ENCODE measurements around the gene C5orf46.

Gene C5orf46

DNA sequence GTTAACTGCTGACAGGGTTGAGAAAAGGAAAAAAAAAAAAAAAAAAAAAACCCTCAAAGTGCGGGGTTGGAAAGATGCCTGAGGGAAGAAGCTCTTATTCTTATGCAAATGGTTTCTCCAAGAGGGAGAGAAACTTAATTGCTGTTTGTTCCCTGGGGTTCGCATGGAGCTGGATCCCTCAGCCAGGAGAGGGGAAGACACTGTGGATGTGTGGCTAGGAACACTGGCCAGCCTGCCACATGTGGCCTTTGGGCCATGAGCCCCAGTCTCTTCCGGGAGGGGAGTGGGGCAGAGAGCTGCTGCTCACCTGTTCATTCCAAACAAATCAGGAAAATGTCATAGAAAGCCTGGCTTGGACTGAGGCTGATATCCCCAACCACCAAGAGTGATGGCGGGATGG lies 37.2 kb downstream of the C5orf46 start:
- TF ChIP-seq TAF1 (IDR thresholded peaks at IDR 0.05; ENCODE audit: low read depth) (no peak), ZBTB7A (IDR thresholded peaks at IDR 0.05; ENCODE audit: low read depth) (no peak), CEBPB (IDR thresholded peaks at IDR 0.05) (no peak), CREB1 (IDR thresholded peaks at IDR 0.05; ENCODE audit: low read depth) (no peak), NFIC (IDR thresholded peaks at IDR 0.05) (no peak), EGR1 (IDR thresholded peaks at IDR 0.05) (no peak), TCF12 (IDR thresholded peaks at IDR 0.05; ENCODE audit: low read depth) (no peak), RAD21 (IDR thresholded peaks at IDR 0.05; ENCODE audit: low read depth) (no peak), YY1 (IDR thresholded peaks at IDR 0.05; ENCODE audit: low read depth) (no peak), EP300 (IDR thresholded peaks at IDR 0.05; ENCODE audit: borderline replicate concordance) (no peak), FOXM1 (IDR thresholded peaks at IDR 0.05; ENCODE audit: borderline replicate concordance, low read depth) (no peak), TEAD4 (IDR thresholded peaks at IDR 0.05) (no peak)
- TF ChIP-seq, protein P1, sequence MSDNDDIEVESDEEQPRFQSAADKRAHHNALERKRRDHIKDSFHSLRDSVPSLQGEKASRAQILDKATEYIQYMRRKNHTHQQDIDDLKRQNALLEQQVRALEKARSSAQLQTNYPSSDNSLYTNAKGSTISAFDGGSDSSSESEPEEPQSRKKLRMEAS (IDR thresholded peaks at IDR 0.05): no peak
- TF ChIP-seq, protein P2, sequence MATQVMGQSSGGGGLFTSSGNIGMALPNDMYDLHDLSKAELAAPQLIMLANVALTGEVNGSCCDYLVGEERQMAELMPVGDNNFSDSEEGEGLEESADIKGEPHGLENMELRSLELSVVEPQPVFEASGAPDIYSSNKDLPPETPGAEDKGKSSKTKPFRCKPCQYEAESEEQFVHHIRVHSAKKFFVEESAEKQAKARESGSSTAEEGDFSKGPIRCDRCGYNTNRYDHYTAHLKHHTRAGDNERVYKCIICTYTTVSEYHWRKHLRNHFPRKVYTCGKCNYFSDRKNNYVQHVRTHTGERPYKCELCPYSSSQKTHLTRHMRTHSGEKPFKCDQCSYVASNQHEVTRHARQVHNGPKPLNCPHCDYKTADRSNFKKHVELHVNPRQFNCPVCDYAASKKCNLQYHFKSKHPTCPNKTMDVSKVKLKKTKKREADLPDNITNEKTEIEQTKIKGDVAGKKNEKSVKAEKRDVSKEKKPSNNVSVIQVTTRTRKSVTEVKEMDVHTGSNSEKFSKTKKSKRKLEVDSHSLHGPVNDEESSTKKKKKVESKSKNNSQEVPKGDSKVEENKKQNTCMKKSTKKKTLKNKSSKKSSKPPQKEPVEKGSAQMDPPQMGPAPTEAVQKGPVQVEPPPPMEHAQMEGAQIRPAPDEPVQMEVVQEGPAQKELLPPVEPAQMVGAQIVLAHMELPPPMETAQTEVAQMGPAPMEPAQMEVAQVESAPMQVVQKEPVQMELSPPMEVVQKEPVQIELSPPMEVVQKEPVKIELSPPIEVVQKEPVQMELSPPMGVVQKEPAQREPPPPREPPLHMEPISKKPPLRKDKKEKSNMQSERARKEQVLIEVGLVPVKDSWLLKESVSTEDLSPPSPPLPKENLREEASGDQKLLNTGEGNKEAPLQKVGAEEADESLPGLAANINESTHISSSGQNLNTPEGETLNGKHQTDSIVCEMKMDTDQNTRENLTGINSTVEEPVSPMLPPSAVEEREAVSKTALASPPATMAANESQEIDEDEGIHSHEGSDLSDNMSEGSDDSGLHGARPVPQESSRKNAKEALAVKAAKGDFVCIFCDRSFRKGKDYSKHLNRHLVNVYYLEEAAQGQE (IDR thresholded peaks at IDR 0.05; ENCODE audit: low read depth): no peak
- TF ChIP-seq, protein P3, sequence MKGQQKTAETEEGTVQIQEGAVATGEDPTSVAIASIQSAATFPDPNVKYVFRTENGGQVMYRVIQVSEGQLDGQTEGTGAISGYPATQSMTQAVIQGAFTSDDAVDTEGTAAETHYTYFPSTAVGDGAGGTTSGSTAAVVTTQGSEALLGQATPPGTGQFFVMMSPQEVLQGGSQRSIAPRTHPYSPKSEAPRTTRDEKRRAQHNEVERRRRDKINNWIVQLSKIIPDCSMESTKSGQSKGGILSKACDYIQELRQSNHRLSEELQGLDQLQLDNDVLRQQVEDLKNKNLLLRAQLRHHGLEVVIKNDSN (IDR thresholded peaks at IDR 0.05): no peak

DNA sequence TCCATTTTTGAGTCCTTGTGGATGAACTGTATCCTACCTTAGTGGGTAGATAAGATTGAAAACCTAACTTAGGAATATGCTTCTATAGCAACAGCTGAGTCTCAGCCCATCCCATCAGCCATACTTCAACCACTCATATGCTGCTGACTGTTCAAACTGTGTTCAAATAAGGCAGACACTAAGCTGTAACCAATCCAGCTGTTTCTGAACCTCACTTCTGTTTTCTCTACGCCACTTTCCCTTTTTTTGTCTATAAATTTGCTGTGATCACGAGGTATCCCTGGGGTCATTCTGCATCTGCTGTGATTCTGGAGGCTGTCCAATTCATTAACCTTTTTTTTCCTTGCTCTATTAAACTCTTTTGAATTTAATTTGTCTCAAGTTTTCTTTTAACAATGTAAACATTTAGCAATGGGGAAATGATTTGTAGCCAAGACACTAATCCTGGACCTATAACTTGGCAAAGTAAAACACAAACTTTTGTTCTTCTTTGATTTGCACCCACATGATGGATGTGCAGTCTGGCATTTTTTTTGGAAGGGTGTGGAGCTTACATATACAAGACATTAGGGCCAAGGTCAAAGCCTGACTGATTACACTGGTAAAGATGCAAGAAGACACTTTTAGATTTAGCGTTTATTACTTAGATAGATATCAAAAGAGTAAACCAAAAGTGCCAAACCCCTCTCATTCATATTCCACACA lies 42.7 kb downstream of the C5orf46 start:
- no peak for TF ChIP-seq TEAD4 (IDR thresholded peaks at IDR 0.05)
- TF ChIP-seq, protein P1 (IDR thresholded peaks at IDR 0.05): no peak
- TF ChIP-seq EGR1 (IDR thresholded peaks at IDR 0.05): no peak
- TF ChIP-seq, protein P2 (IDR thresholded peaks at IDR 0.05; ENCODE audit: low read depth): no peak
- no peak for TF ChIP-seq EP300 (IDR thresholded peaks at IDR 0.05; ENCODE audit: borderline replicate concordance)
- no peak for TF ChIP-seq TAF1 (IDR thresholded peaks at IDR 0.05; ENCODE audit: low read depth)
- no peak for TF ChIP-seq RAD21 (IDR thresholded peaks at IDR 0.05; ENCODE audit: low read depth)
- no peak for TF ChIP-seq CEBPB (IDR thresholded peaks at IDR 0.05)
- no peak for TF ChIP-seq CREB1 (IDR thresholded peaks at IDR 0.05; ENCODE audit: low read depth)
- no peak for TF ChIP-seq YY1 (IDR thresholded peaks at IDR 0.05; ENCODE audit: low read depth)
- no peak for TF ChIP-seq FOXM1 (IDR thresholded peaks at IDR 0.05; ENCODE audit: borderline replicate concordance, low read depth)
- no peak for TF ChIP-seq ZBTB7A (IDR thresholded peaks at IDR 0.05; ENCODE audit: low read depth)
- no peak for TF ChIP-seq NFIC (IDR thresholded peaks at IDR 0.05)

DNA sequence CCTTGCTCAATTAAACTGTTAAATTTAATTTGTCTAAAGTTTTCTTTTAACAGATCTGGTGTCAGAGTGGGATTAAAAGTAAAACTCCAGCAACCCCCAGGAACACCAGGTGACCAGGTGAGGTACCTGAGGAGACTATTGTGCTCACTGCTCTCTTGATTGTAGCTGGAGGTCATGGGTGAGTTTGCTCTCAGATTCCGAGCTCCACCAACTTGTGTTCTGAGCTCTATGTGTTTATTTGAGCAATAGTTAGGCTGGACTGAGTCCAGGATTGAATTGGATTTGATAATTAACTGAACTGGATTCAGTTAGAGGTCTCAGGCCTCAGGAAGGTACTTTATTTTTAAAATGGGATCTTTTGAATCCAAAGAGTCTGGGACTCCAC lies 45.7 kb downstream of the C5orf46 start:
- TF ChIP-seq, protein P3 (IDR thresholded peaks at IDR 0.05): no peak
- TF ChIP-seq RAD21 (IDR thresholded peaks at IDR 0.05; ENCODE audit: low read depth) (no peak), EGR1 (IDR thresholded peaks at IDR 0.05) (no peak), NFIC (IDR thresholded peaks at IDR 0.05) (no peak), TCF12 (IDR thresholded peaks at IDR 0.05; ENCODE audit: low read depth) (no peak), TEAD4 (IDR thresholded peaks at IDR 0.05) (no peak)
- TF ChIP-seq, protein P1 (IDR thresholded peaks at IDR 0.05): no peak
- TF ChIP-seq, protein P2 (IDR thresholded peaks at IDR 0.05; ENCODE audit: low read depth): no peak

DNA sequence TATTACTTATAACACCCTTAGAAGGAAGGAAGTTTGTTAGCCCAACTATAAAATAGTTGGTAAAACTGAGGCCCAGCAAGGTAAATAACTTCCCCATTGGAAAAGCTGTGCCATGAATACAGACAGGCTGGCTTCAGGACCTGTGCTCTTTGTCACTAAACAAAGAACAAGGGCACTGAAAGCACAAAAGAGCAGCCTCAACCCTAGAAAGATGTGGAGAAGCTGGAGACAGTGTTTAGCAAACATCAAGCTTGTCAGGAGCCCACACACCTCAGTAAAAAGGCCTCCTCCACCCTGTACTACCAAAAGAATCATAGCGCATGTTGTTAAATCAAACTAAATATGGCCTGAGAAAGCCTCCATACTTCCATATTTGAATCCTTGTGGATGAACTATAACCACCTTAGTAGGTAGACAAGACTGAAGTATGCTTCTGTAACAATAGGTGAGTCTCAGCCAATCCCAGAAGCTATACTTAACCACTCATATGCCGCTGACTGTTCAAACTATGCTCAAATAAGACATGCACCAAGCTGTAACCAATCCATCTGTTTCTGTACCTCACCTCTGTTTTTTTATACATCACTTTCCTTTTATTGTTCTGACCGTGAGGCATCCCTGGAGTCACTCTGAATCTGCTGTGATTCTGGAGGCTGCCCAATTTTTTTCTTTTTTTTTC lies 46.2 kb downstream of the C5orf46 start:
- TF ChIP-seq EP300 (IDR thresholded peaks at IDR 0.05; ENCODE audit: borderline replicate concordance) (no peak), RAD21 (IDR thresholded peaks at IDR 0.05; ENCODE audit: low read depth) (no peak), ZBTB7A (IDR thresholded peaks at IDR 0.05; ENCODE audit: low read depth) (no peak), YY1 (IDR thresholded peaks at IDR 0.05; ENCODE audit: low read depth) (no peak), TCF12 (IDR thresholded peaks at IDR 0.05; ENCODE audit: low read depth) (no peak)
- TF ChIP-seq, protein P3 (IDR thresholded peaks at IDR 0.05): no peak
- TF ChIP-seq, protein P2 (IDR thresholded peaks at IDR 0.05; ENCODE audit: low read depth): no peak

Data from Ishikawa (cell line).